Testis (tissue), 3 donors: Measurements from ENCODE around the gene RPL32. TPM values are rescaled to one million over a fixed set of nuclear protein-coding genes. Genes with fewer than 3 reads are reported as not detected.

Experiments used
- DNase-seq: peaks from one replicate; pipeline ENCODE4 v3.0.0-alpha.2; 2019
- H3K27ac ChIP-seq, 2 donors: fragments of 200-600 bp; sonication (generic); one replicate each; pipeline ENCODE4 v1.5.1; 2019
- H3K27me3 ChIP-seq: fragments of 200-600 bp; sonication (generic); one replicate; pipeline ENCODE4 v1.5.1; 2019
- H3K36me3 ChIP-seq: fragments of 200-600 bp; sonication (generic); one replicate; pipeline ENCODE4 v1.5.1; 2017; ENCODE audit warnings: low read depth; ENCODE audit errors: missing control alignments
- H3K4me1 ChIP-seq: fragments of 200-600 bp; sonication (generic); one replicate; pipeline ENCODE4 v1.5.1; 2019
- H3K4me3 ChIP-seq, 2 donors: fragments of 200-600 bp; sonication (generic); one replicate each; pipeline ENCODE4 v1.5.1; 2017 to 2019
- H3K9me3 ChIP-seq: fragments of 200-600 bp; sonication (generic); one replicate; pipeline ENCODE4 v1.5.1; 2017
- CTCF ChIP-seq, 3 experiments: fragments of 450-650 bp in 2 of 3; fragments of 200-600 bp in 1 of 3; sonication (generic) in 1 of 3; IDR thresholded peaks; one replicate each; pipeline ENCODE4 v1.5.1; 2016 to 2019; ENCODE audit warnings: antibody characterized with exemption in 3 of 3, mild to moderate bottlenecking in 2 of 3, moderate library complexity in 1 of 3
- POLR2A ChIP-seq: fragments of 450-650 bp; IDR thresholded peaks from one replicate; pipeline ENCODE4 v1.6.1; 2017; ENCODE audit warnings: antibody characterized with exemption, mild to moderate bottlenecking, moderate library complexity
- WGBS, 2 donors: methylation state at CpG; one replicate each; pipeline ENCODE4 v1.1.5; 2018; 5-methylcytosine and 5-hydroxymethylcytosine counted together
- intact Hi-C: fragments of 100-400 bp; cut with DNase I; formaldehyde crosslinking; loops from one replicate; pipeline ENCODE4 v1.15.1; 2023; ENCODE audit warnings: low total_unique reads
- polyA plus RNA-seq: library from polyadenylated mRNA; stranded (reverse); fragments of 350-450 nt; fragmentation: Illumina TruSeq; extraction: RNeasy Lipid Tissue Mini Kit (QIAGEN cat#74804); gene quantifications from one replicate; pipeline ENCODE4 v1.2.3, GENCODE V29; 2014; ENCODE audit warnings: low read depth, low replicate concordance; ENCODE audit not compliant: insufficient read depth
- total RNA-seq, 2 donors: library from RNA; depleted of rRNA; stranded (reverse); fragments of >200 nt; gene quantifications; one replicate each; pipeline ENCODE4 v1.2.3, GENCODE V29; 2016

Gene RPL32
- total and polyA plus RNA-seq, 3 donors from 2014 or later = 435 to 1,578 (median 713) TPM

DNA sequence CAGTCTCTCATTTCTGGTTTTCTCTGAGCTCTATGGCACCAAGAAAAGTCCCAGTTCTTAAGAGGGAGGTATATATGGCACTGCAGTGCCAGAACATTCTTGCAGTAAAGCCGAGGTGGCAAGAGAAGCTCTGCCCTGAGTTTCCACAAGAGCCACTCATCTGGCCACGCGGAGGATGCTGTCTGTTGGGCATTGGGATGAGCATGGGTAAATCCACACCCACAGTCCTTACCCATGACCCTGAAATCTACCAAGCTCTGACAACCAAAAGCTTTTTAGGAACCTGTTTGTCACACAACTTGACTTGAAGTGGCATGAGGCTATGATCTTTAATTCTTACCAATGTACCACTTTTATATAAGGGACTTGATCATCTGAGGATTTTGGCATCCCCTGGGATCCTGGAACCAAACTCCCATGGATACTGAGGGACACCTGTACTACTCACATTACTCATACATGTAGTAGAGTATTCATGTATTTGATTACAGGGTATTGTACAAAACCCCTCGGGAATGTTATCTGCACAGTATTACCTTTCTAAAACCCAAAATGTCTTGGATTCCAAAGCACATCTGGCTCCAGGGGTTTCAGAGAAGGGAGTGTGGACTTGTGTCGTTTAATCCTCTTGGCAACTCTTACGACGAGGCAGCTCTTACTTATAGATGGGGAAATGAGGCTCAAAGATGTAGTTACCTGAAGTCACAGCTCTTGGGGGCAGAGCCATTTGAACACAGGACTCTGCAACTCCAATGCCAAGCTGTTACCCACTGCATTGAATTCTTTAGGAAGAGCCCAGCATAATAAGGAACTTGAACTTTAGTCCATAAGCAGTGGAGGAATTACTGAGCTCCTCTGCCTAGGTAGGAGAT lies 8.8 kb downstream of the RPL32 start:
- Histone ChIP-seq H3K4me3 (no peak overlapping the region), H3K9me3 (no peaks in the 10 kb centered on the region), H3K36me3 (no peaks in the 10 kb centered on the region), H3K27me3 (no peaks in the 10 kb centered on the region), H3K27ac (no peak overlapping the region), H3K4me1 (no peaks in the 10 kb centered on the region)
- TF ChIP-seq POLR2A = no peak
- TF ChIP-seq CTCF (IDR thresholded peaks at IDR 0.05) = no peak
- 74 to 86% methylated on average over 7 of the region's 7 CpGs for WGBS, 2 donors
- intact Hi-C loops = no loop called here
- DNase-seq = no peak

DNA sequence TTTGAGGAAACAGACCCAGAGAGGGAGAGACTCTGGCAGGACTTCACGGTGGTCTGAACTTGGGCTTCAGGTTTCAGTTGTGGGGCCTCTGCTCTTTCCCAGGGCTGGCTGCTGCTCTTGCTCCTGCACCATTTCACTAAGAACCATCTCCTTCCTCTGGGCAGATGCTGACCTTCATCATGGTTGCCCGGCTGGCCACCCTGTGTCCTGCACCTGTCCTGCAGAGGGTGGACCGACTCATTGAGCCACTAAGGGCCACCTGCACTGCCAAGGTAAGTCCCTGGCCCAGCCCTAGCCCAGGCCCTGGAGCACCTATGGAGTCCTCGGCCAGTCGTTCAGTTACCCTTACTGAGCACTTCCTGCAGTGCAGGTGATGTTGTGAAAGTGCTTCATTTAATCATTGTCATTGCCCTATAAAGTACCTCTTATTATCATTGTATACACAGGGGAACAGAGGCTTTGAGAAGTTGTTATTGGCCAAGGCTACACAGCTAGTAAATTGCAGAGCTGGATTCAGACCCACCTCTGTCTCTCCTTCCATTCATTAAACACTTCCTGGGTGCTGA lies 10.0 kb downstream of the RPL32 start:
- 78% methylated on average over 5 of the region's 5 CpGs for WGBS, 2 donors
- Histone ChIP-seq H3K4me3 (no peak overlapping the region), H3K36me3 (no peaks in the 10 kb centered on the region), H3K27ac (peak overlapping the region in 1 of 2 donors; percentile 20), H3K27me3 (no peaks in the 10 kb centered on the region), H3K9me3 (no peaks in the 10 kb centered on the region), H3K4me1 (no peaks in the 10 kb centered on the region)
- TF ChIP-seq CTCF (IDR thresholded peaks at IDR 0.05) (no peak), POLR2A (no peak)
- DNase-seq = no peak
- intact Hi-C loops = no loop called here

GRCh38 chr3:12830785-12831156 lies 10.6 kb downstream of the RPL32 start:
- peak overlapping the region in 1 of 2 donors; percentile 20 for H3K27ac ChIP-seq
- no peak for TF ChIP-seq POLR2A
- TF ChIP-seq CTCF (IDR thresholded peaks at IDR 0.05) = peak in 2 of 3 experiments; percentile 28 to 33
- WGBS, 2 donors = 71 to 76% methylated on average over 4 of the region's 4 CpGs
- H3K27me3 ChIP-seq = no peaks in the 10 kb centered on the region
- intact Hi-C loops = no loop called here
- no peak for DNase-seq
- no peak overlapping the region for H3K4me3 ChIP-seq
- H3K9me3 ChIP-seq = no peaks in the 10 kb centered on the region
- H3K36me3 ChIP-seq = no peaks in the 10 kb centered on the region
- no peaks in the 10 kb centered on the region for H3K4me1 ChIP-seq

- TF ChIP-seq POLR2A (no peak), CTCF (IDR thresholded peaks at IDR 0.05) (no peak)
- Histone ChIP-seq H3K27me3 (no peaks in the 10 kb centered on the region), H3K9me3 (no peaks in the 10 kb centered on the region), H3K4me3 (no peak overlapping the region), H3K4me1 (no peaks in the 10 kb centered on the region), H3K27ac (peak overlapping the region in 1 of 2 donors; percentile 20), H3K36me3 (no peaks in the 10 kb centered on the region)
- 81 to 84% methylated on average over 15 to 17 of the region's 17 CpGs for WGBS, 2 donors
- DNase-seq = no peak
- intact Hi-C loops = no loop called here
Measured at GRCh38 chr3:12829886-12830784, 11.2 kb downstream of the RPL32 start.
